ENCODE results near the gene MACC1.
"Not testable (repeated sequence)": the region's sequence is repeated elsewhere in the genome, so short reads cannot be mapped to it uniquely, and the experiment has no call there.

Gene MACC1

DNA sequence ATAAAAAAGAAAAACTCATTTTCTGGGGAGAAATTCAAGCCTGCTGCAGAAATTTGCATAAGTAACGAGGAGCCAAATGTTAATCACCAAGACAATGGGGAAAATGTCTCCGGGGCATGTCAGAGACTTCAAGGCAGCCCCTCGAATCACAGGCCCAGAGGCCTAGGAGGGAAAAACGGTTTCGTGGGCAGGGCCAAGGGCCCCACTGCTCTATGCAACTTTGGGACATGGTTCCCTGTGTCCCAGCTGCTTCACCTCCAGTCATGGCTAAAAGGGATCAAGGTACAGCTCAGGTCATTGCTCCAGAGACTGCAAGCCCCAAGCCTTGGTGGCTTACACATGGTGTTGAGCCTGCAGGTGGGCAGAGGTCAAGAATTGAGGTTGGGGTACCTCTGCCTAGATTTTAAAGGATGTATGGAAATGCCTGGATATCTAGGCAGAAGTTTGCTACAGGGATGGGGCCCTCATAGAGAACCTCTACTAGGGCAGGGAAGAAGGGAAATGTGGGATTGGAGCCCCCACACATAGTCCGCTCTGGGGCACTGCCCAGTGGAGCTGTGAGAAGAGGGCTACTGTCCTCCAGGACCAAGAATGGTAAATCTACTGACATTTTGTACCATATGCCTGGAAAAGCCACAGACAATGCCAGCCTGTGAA lies 8.4 kb downstream of the MACC1 start:
- in situ Hi-C loops (cut with HindIII; ENCODE audit: low sequenced_read_pairs): no loop called here

GRCh38 chr7:20207811-20208210 lies 9.4 kb downstream of the MACC1 start:
- in situ Hi-C loops (cut with HindIII; ENCODE audit: low sequenced_read_pairs): not testable (repeated sequence)

DNA sequence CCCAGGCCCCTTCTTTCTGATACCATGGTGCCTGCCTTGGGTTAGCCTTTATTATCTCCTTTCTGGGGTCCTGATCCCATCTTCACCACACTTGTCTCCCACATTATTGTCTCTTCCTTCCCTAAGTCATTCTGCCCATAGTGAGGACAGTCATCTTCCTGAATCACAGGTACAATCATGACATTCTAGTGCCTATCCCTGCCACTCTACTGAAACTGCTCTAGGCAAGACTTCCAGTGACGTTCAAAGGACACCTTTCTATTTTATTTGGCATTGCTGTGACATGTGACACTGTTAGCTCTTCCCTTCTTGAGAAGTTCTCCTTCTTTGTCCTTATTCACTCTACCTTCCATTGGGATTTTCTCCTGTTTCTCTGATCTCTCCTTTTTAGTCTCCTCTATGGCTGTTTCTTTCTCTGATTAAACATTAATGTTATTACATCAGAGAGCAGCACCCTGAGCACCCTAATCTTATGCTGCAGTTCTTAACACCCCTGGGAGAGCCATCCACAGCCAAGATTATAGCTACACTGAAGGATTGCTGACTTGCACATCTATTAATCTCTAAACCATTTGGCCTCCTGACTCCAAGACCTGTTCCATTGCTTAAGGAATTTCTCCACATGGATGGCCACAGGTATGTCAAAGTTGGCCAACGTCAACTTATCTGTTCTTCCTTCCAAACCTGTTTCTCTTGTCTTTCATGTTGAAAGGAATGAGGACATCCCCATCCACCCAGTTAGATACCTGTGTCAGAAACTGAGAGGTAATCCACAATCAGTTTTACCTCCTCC lies 10.9 kb downstream of the MACC1 start:
- in situ Hi-C loops (cut with HindIII; ENCODE audit: low sequenced_read_pairs): no loop called here

DNA sequence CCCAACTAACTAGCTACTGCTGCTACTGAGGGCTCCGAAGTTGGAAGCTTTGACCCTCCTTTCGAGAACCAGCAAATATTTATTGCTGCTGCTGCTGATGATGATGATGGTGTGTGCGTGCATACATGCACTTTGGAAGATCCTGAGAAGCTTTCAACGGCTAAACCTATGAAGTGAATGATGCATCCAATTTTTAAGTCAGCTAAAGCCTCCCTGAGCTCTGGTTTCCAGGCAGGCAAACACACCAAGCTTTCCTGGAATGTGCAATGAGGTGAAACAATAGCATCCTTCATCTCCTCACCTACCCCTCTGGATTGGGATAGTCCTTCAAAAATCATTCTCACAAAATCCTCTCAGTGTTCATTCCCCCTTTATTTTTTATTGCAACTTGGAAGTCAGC lies 13.9 kb downstream of the MACC1 start:
- in situ Hi-C loops (cut with HindIII; ENCODE audit: low sequenced_read_pairs): no loop called here

- in situ Hi-C loops (cut with HindIII; ENCODE audit: low sequenced_read_pairs): no loop called here
These were observed 15.8 kb downstream of the MACC1 start for GRCh38 chr7:20201380-20201779.

- in situ Hi-C loops (cut with HindIII; ENCODE audit: low sequenced_read_pairs): no loop called here
These were observed 16.2 kb downstream of the MACC1 start for GRCh38 chr7:20200971-20201370.

GRCh38 chr7:20200361-20200760 lies 16.8 kb downstream of the MACC1 start:
- in situ Hi-C loops (cut with HindIII; ENCODE audit: low sequenced_read_pairs): no loop called here

DNA sequence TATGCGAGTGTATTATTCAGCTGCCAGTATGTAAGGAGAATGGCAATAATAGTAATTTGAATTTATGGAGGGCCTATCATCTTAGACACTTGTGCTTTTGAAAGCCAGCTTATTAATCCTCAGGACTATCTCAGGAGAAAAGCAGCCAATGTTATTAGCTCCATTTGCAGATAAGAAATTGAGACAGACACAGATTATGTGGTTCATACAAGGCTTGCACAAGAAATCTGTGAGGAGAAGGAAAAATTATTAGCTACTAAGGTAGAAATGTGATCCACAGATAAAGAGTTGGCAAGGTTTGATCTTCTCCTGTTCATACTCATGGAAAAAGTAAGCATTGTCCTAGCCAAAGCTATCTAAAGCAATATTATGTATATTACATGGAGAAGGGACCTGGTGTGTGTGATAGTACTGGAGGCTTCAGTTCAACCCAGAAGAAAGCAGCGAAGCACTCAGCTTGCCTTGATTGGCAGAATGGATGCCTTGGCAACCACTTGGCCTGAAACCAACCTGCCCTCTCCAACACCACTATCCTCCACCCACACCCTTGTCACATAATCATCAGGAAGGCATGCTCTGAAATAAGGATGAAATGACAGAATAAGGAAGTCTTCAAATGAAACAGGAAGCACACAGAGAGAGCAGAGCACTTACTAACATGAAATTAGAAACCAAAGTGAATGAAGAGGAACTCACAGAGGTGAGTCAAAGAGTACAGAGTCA lies 18.0 kb downstream of the MACC1 start:
- in situ Hi-C loops (cut with HindIII; ENCODE audit: low sequenced_read_pairs): no loop called here

DNA sequence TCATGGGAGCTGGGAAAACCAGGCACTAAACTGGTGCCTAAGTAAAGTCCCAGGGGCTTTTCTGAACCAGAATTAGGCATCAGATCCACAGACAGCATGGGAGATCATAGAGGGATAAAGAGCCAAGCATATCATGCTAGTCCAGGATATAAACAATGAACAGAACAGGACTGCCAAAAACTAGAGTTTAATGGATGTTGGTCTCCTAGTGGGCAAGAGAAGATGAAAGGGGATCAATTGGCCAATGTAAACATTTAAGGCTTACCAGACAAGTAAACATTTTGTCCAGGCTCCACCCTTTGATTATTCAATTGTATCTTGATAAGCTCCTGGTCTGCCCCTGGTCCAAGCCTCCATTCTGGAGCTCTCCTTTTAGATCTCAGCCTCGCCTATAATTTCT lies 18.9 kb downstream of the MACC1 start:
- in situ Hi-C loops (cut with HindIII; ENCODE audit: low sequenced_read_pairs): no loop called here

DNA sequence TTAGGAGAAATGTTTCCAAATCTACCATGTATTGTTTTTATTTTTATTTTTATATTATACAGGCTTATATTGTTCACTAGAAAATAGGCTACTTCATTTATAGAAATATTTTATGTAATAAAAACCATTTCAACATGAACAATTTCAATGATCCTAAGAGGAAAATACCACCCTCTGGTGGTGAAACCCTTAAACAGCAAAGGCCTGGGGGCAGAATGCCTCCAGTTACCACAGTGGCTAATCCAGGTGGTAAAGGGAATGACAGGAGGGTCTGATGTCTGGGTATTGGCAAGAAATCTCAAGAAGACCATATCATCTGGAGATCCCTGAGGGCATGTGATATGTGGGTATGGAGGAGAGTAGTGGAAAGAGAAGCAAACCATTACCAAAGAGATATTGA lies 19.3 kb downstream of the MACC1 start:
- in situ Hi-C loops (cut with HindIII; ENCODE audit: low sequenced_read_pairs): no loop called here

GRCh38 chr7:20197125-20197748 lies 19.9 kb downstream of the MACC1 start:
- in situ Hi-C loops (cut with HindIII; ENCODE audit: low sequenced_read_pairs): no loop called here

GRCh38 chr7:20194343-20194995 lies 22.7 kb downstream of the MACC1 start:
- in situ Hi-C loops (cut with HindIII; ENCODE audit: low sequenced_read_pairs): no loop called here

- in situ Hi-C loops (cut with HindIII; ENCODE audit: low sequenced_read_pairs): no loop called here
These were observed 23.3 kb downstream of the MACC1 start for GRCh38 chr7:20193873-20194272.

DNA sequence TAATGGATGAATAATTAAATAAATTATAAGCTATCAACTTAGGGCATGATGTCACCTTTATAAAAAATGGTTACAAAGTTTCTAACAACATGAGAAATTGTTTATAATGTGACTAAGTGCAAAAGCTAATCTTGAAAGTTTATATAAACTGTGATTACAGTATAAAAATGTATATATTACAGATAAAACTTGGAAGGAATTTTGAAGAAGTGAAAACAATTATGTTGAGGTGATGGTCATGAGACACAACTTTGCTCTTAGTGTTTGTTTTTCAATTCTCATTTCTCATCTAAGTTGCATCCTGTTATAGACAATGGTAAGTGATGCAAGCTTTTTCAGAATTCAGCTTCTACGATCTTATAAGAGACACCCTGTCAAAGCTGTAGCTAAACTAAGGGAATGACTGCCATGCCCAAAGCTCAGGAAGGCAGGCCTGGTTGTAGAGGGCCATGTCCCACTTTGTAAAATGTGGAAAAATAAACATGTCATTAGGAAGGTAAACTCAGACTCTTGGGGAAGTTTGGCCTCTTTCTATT lies 23.9 kb downstream of the MACC1 start:
- in situ Hi-C loops (cut with HindIII; ENCODE audit: low sequenced_read_pairs): no loop called here

GRCh38 chr7:20191391-20191869 lies 25.8 kb downstream of the MACC1 start:
- in situ Hi-C loops (cut with HindIII; ENCODE audit: low sequenced_read_pairs): no loop called here

GRCh38 chr7:20190560-20191390 lies 26.4 kb downstream of the MACC1 start:
- in situ Hi-C loops (cut with HindIII; ENCODE audit: low sequenced_read_pairs): no loop called here

- in situ Hi-C loops (cut with HindIII; ENCODE audit: low sequenced_read_pairs): no loop called here
These were observed 27.3 kb downstream of the MACC1 start for GRCh38 chr7:20189852-20190251.

GRCh38 chr7:20188567-20188966 lies 28.6 kb downstream of the MACC1 start:
- in situ Hi-C loops (cut with HindIII; ENCODE audit: low sequenced_read_pairs): no loop called here

DNA sequence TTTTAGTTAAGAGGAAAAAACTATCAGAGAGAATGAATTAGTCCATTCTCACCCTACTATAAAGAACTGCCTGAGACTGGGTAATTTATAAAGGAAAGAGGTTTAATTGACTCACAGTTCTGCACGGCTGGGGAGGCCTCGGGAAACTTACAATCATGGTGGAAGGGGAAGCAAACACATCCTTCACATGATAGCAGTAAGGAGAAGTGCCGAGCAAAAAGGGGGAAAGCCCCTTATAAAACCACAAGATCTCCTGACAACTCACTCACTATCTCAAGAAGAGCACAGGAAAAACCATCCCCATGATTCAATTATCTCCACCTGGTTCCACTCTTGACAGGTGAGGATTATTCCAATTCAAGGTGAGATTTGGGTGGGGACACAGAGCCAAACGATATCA lies 29.3 kb downstream of the MACC1 start:
- in situ Hi-C loops (cut with HindIII; ENCODE audit: low sequenced_read_pairs): not testable (repeated sequence)

GRCh38 chr7:20185988-20186387 lies 31.2 kb downstream of the MACC1 start:
- in situ Hi-C loops (cut with HindIII; ENCODE audit: low sequenced_read_pairs): no loop called here
